ENCODE results near the gene VTI1A. TPM values are rescaled to one million over a fixed set of nuclear protein-coding genes. Genes with fewer than 3 reads are reported as not detected.

Gene VTI1A
- total and polyA plus RNA-seq, 2 experiments from 2014 or later: 20.4 to 39.8 TPM

DNA sequence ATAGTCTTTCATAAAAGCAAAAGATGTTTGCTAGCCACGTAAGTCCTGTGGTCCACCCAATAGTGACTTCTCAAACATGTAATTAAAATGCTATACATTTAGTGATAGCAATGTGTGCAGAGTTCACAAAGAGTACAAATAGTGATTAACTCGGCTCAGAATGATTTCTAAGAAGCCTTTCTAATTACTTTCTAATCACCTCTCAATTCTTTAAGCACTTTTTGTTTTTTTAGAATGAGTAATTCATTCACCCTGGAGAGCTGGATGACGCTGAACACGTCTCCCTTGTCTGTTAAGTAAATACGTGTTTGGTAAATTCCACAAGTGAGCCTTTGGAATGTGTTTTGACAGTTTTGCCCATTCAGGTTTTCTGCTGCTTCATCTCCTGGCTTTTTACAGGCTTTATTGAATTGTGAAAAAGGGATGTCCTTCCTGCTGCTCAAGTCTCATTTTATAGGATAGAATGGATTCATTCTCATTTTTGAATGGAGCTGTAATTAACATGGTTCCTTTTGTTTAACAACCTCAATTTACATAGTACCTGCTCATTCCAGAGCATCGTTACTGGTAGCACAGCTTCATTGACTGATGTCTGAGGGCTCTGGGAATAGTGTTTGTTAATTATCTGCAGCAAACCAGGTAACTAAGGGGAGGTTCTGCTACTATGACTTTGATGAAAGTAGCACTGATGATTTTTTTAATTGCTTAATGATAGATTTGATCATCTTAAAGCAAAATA lies 212.1 kb downstream of the VTI1A start:
- peaks cover 6% of the 10 kb centered on the region for H3K4me1 ChIP-seq (ENCODE audit: insufficient read depth)
- H3K9me2 ChIP-seq (replicated peaks; ENCODE audit: insufficient read depth): no peaks in the 10 kb centered on the region
- H3K27me3 ChIP-seq: no peaks in the 10 kb centered on the region
- TF ChIP-seq EZH2 (IDR thresholded peaks at IDR 0.05; ENCODE audit: borderline replicate concordance): no peak
- TF ChIP-seq EZH2phosphoT487 (IDR thresholded peaks at IDR 0.05; ENCODE audit: low read depth, severe bottlenecking, unreplicated experiment): no peak
- TF ChIP-seq, protein P1, sequence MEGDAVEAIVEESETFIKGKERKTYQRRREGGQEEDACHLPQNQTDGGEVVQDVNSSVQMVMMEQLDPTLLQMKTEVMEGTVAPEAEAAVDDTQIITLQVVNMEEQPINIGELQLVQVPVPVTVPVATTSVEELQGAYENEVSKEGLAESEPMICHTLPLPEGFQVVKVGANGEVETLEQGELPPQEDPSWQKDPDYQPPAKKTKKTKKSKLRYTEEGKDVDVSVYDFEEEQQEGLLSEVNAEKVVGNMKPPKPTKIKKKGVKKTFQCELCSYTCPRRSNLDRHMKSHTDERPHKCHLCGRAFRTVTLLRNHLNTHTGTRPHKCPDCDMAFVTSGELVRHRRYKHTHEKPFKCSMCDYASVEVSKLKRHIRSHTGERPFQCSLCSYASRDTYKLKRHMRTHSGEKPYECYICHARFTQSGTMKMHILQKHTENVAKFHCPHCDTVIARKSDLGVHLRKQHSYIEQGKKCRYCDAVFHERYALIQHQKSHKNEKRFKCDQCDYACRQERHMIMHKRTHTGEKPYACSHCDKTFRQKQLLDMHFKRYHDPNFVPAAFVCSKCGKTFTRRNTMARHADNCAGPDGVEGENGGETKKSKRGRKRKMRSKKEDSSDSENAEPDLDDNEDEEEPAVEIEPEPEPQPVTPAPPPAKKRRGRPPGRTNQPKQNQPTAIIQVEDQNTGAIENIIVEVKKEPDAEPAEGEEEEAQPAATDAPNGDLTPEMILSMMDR (IDR thresholded peaks at IDR 0.05; ENCODE audit: poor library complexity): no peak
- H3K4me2 ChIP-seq: peak overlapping the region; percentile 16
- peak overlapping the region; percentile 47 for H3K27ac ChIP-seq
- H4K20me1 ChIP-seq (ENCODE audit: insufficient read depth, poor library complexity, severe bottlenecking): no peaks in the 10 kb centered on the region
- DNase-seq (ENCODE audit: low spot score): peak; percentile 37
- no peaks in the 10 kb centered on the region for H3K9me3 ChIP-seq (ENCODE audit: low read depth)
- H3K79me2 ChIP-seq: no peaks in the 10 kb centered on the region
- H2AFZ ChIP-seq: no peak overlapping the region
- WGBS (ENCODE audit: low lambda C conversion rate, missing lambda C conversion rate): 23% methylated on average over 6 of the region's 6 CpGs
- H3K36me3 ChIP-seq (replicated peaks; ENCODE audit: insufficient read depth, low read depth): no peaks in the 10 kb centered on the region
- H3K4me3 ChIP-seq: no peak overlapping the region

DNA sequence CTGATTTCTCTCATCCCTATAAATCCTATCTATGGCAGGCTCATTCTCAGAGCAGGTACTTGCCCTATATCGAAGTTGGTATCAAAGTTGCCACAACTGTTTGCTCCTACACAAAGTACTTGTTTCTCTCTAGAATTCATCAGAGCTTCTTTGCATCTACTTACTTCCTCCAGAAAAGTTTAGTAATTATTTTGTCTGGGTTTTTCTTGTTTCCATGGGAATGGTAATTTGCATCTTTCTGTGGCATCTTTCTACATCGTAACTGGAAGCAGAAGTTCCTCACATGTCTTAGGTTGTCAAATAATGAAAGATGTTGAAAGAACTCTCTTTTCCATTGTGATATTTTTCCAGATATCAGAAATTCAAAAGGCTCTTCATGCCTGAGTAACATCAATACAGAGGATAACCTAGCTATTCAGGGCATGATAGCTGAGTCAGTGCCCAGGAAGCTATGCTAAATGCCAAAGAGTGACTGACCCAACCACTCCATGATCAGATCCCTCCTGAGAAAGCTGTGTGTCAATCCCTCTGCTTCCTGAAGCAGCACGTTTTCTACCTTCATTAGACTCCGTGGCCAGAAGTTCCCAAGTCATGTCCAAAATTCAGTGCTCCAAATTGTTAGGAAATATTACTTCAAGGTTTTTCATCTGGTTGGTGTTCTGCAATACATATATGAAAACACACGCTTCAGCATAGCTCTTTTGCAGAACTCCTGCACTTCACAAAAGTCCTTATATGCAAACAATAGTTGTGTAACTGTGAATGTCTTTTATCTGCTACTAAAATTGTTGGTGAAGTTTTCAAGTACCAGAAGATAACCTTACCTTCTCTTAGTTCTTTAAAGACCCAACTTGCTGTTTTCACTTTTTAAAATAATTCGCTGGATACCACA lies 216.5 kb downstream of the VTI1A start:
- H3K79me2 ChIP-seq: no peaks in the 10 kb centered on the region
- TF ChIP-seq EZH2phosphoT487 (IDR thresholded peaks at IDR 0.05; ENCODE audit: low read depth, severe bottlenecking, unreplicated experiment): no peak
- no peaks in the 10 kb centered on the region for H3K36me3 ChIP-seq (replicated peaks; ENCODE audit: insufficient read depth, low read depth)
- H3K4me3 ChIP-seq: no peak overlapping the region
- H3K9me2 ChIP-seq (replicated peaks; ENCODE audit: insufficient read depth): no peaks in the 10 kb centered on the region
- no peaks in the 10 kb centered on the region for H3K9me3 ChIP-seq (ENCODE audit: low read depth)
- no peak overlapping the region for H3K4me2 ChIP-seq
- no peaks in the 10 kb centered on the region for H4K20me1 ChIP-seq (ENCODE audit: insufficient read depth, poor library complexity, severe bottlenecking)
- H2AFZ ChIP-seq: no peak overlapping the region
- H3K27ac ChIP-seq: no peak overlapping the region
- WGBS (ENCODE audit: low lambda C conversion rate, missing lambda C conversion rate): 95% methylated on average over 6 of the region's 6 CpGs
- peaks cover 6% of the 10 kb centered on the region for H3K4me1 ChIP-seq (ENCODE audit: insufficient read depth)
- DNase-seq (ENCODE audit: low spot score): no peak
- no peaks in the 10 kb centered on the region for H3K27me3 ChIP-seq

DNA sequence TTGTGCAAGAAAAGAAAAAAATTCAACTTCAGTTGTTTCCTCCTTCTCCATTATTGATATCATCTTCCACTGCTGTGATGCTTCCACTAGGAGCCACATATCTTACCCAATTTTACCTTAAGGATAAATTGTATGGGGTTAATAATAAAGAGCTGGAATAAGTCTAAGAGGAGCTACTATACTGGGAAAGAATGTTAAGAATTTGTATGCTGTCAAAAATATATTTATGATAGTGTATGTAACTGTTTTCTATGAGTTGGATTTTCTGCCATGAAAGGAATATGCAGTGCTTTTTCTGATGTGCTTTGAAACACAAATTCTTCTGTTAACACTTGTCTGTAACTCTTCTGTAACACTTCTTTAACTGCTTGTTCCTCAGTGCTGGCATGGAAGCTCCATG lies 219.1 kb downstream of the VTI1A start:
- H3K4me1 ChIP-seq (ENCODE audit: insufficient read depth): no peaks in the 10 kb centered on the region
- no peaks in the 10 kb centered on the region for H3K36me3 ChIP-seq (replicated peaks; ENCODE audit: insufficient read depth, low read depth)
- no peak for DNase-seq (ENCODE audit: low spot score)
- H3K27me3 ChIP-seq: no peaks in the 10 kb centered on the region
- H3K9me2 ChIP-seq (replicated peaks; ENCODE audit: insufficient read depth): no peaks in the 10 kb centered on the region
- H4K20me1 ChIP-seq (ENCODE audit: insufficient read depth, poor library complexity, severe bottlenecking): no peaks in the 10 kb centered on the region
- no peak overlapping the region for H3K4me2 ChIP-seq
- no peak overlapping the region for H3K4me3 ChIP-seq
- TF ChIP-seq EZH2 (IDR thresholded peaks at IDR 0.05; ENCODE audit: borderline replicate concordance) (no peak), EZH2phosphoT487 (IDR thresholded peaks at IDR 0.05; ENCODE audit: low read depth, severe bottlenecking, unreplicated experiment) (no peak)
- TF ChIP-seq, protein P1 (IDR thresholded peaks at IDR 0.05; ENCODE audit: poor library complexity): no peak
- no peaks in the 10 kb centered on the region for H3K9me3 ChIP-seq (ENCODE audit: low read depth)
- H3K79me2 ChIP-seq: no peaks in the 10 kb centered on the region
- H3K27ac ChIP-seq: no peak overlapping the region
- no peak overlapping the region for H2AFZ ChIP-seq

DNA sequence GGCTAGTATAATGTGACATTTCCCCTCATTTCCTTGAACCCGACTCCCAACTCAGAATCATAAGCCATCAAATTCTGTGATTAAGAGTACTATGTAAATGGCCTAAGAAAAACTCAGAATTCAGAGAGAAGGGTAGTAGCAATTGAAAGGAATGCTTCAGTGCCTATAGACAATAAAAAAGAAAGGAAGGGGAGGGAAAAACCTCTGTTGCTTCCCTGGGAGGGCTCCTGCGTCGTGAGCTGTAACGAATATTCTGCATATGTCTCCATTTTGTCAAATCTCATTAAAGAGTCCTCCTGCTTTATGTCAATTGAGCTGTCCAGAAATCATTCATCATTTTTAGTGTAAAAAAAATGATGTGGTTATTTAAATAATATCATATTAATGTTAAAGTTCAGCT lies 223.0 kb downstream of the VTI1A start:
- H4K20me1 ChIP-seq (ENCODE audit: insufficient read depth, poor library complexity, severe bottlenecking): no peaks in the 10 kb centered on the region
- no peak overlapping the region for H3K27ac ChIP-seq
- no peaks in the 10 kb centered on the region for H3K36me3 ChIP-seq (replicated peaks; ENCODE audit: insufficient read depth, low read depth)
- no peaks in the 10 kb centered on the region for H3K79me2 ChIP-seq
- no peak for DNase-seq (ENCODE audit: low spot score)
- 92% methylated on average over 4 of the region's 4 CpGs for WGBS (ENCODE audit: low lambda C conversion rate, missing lambda C conversion rate)
- H3K4me1 ChIP-seq (ENCODE audit: insufficient read depth): peaks cover 4% of the 10 kb centered on the region
- H3K9me2 ChIP-seq (replicated peaks; ENCODE audit: insufficient read depth): no peaks in the 10 kb centered on the region
- TF ChIP-seq EZH2 (IDR thresholded peaks at IDR 0.05; ENCODE audit: borderline replicate concordance) (no peak), EZH2phosphoT487 (IDR thresholded peaks at IDR 0.05; ENCODE audit: low read depth, severe bottlenecking, unreplicated experiment) (no peak)
- TF ChIP-seq, protein P1 (IDR thresholded peaks at IDR 0.05; ENCODE audit: poor library complexity): no peak
- no peak overlapping the region for H3K4me2 ChIP-seq
- no peaks in the 10 kb centered on the region for H3K27me3 ChIP-seq
- no peaks in the 10 kb centered on the region for H3K9me3 ChIP-seq (ENCODE audit: low read depth)
- H3K4me3 ChIP-seq: no peak overlapping the region
- no peak overlapping the region for H2AFZ ChIP-seq
